HuH-7.5 (cell line): ENCODE data around the gene NR4A2.

ENCODE experiments used
- DNase-seq: peaks from one replicate; pipeline ENCODE4 v3.0.0; 2011; ENCODE audit warnings: low spot score

NR4A2 gene

DNA sequence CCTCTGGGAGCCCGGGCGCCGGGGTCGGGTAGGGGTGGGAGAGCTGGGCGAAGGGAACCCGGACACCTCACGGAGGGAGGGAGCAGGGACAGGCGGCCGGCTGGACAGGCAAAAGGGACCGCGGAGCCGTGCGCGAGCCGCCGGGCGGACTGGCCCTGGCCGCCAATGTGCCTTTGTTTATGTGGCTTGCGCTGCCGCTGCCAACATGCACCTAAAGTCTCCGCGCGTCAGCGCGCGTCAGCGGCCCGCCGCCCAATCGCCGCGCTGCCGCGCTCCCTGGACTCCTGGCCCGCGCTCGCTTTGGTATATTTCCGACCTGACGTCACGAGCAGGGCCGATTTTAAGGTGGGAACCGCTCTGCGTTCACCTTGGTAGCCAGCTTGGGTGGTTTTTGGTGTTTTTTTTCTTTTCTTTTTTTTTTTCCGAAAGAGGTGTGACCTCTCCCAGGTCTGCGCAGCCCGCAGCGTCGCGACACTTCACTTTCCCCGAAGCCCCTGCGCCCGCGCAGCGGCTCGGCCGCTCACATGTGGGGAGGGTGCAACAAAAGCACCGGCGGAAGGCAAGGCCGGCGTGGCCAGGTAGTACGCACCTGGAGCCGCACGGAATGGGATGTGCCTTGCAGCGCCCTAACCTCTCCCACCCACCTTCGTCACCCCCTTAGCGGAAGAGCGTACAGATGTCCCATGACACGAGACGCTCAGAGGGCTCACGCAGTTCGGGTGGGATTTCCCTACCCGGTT is at the start of gene NR4A2:
TSS of gene NR4A2 (minus strand) at position 188 of the 740 bp plus-strand sequence. CDS start 2,535 bp downstream, outside the sequence.
- peak; percentile 95 for DNase-seq

DNA sequence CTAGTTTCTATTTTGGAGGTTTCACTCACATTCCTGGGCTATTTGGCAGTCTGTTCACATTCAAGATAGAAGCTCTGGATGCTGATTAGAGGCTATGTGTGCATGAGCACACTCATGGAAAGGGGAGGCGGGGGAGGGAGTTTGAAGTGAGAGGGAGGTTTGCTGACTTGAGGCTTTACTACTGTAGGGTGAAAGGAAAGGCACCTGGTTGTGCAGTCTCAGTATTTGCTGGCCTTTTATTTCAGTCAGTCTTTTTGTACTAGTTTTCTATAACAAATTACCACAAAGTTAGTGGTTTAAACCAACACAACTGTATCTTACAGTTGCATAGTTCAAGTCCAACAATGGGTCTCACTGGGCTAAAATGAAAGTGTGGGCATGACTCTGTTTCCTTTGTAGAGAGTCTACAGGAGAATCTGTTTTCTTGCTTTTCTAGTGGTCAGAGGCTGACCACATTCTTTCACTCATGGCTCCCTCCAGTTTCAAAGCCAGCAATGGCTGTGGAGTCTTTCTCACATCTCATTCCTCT is 47.7 kb upstream of the NR4A2 start:
- DNase-seq, result peak; percentile 23

DNA sequence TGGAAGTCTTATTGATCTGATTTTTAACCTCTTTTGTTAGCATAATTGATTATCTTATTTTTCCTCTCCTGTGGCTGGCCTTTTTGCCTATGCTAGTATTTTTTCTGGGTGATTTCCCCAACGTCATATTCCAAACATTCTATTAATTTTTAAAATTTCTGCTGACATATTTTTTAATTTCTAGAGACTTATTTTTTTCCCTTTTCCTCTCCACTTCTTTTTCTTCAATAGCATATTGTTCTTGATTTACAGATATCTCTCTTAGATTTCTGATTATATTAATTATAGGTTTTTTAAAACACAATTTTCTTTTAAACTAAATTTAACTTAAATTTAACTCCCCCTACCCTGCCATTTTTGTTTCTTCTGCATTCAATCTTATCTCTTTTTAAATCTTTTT is 47.2 kb upstream of the NR4A2 start:
- DNase-seq, result no peak

DNA sequence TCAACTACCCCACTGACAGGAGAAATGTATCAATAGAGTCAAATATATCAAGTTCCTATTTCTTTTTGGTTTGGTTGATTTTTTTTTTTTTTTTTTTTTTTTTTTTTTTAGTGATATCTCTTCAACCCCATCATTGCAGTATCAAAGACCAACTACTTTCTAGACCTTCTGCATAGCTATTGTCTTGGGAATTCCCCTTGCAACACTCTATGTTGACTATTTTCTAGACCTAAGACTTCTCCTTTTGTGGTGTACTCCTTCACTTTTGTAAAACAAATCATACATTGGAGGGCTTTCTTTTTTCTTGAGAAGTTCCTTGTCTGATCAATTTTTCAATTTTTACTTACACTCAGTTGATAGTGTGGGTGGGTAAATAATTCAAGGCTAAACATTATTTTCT is 46.5 kb upstream of the NR4A2 start:
- no peak for DNase-seq

DNA sequence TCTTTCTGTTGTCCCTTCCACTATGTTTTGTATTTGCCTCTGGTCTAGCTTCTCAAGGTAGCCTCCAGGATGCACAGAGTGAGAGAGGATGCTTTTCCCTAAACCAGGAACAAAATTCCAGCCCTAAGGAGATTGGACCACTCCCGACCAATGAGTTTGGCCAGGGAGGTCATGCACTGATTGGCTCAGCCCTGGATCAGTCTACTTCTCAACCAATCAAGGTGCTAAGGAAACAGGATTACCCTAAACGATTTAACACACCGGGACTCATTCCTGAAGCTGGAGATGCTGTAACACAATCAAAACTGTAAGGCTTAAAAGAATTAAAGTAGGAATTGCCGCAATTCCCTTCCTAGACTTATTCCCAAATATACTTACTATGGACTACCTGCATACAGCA is 34.2 kb upstream of the NR4A2 start:
- DNase-seq, result no peak

DNA sequence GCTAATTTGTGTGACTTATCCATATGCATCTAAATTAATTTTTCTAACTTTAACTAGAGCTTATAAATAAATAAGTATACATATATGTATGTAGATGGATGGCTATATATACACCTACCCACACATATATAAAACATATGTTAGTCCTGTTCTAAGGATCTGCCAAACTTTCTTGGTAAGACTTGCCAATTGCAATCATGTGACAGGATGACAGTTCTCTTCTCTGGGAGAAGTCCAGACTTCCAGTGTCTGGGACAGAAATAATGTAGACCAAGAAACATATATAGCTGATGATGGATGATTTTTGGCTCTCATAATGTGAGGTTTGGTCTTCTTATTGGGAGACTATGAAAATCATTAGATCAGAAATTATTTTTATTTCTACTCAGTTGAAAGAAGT is 30.6 kb upstream of the NR4A2 start:
- DNase-seq, result no peak

DNA sequence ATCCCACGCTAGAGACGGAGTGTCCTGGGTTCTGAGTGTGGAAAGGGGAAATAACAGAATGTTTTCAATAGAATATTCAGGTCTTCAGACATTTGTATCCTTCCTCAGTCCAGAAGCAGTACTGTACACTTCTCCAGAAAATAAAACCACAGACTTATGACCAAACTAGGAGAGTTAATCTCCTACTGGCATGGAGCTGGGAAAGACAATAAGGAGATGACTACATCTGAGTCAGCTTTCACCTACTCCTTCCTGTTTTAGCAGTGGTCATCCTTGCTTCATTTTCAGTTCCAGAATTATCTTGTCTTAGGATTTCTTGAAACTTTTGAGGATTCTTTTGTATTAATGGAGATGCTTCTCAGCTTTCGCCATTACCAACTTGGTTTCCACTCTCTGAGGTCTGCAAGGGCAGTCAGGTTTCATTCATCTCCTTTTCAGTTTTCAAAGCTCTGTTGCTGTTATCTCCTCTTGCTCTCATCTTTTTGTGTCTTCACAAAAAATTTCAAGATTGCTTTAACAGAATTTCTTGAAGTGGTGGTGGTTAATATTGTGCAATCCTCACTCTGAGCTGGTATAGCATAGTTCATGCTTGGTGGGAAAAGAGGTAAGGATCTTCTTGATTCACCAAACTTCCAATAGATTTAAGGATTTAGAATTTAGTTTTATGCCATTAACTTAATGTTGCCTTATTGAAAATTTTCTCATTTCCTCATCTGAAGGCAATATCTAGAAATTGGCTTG is 23.7 kb upstream of the NR4A2 start:
- DNase-seq, result no peak

DNA sequence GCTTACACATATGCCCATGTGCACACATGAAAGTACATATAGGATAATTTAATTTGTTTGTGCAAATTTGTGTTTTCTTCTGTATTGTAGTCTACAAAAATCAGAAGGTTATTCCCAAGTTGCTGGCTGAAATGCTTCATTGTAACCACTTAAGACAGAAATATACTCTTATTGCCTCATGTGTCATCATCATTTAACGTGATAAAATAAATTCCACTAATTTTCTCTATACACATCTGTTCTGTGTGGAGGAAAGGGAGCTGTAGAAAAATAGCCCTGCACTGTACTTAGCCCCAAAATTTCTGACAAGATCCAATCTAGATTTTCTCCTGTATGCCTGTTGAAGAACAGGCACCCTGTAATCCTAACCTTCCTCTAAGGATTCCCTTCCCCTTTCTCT is 20.4 kb upstream of the NR4A2 start:
- DNase-seq, result no peak

DNA sequence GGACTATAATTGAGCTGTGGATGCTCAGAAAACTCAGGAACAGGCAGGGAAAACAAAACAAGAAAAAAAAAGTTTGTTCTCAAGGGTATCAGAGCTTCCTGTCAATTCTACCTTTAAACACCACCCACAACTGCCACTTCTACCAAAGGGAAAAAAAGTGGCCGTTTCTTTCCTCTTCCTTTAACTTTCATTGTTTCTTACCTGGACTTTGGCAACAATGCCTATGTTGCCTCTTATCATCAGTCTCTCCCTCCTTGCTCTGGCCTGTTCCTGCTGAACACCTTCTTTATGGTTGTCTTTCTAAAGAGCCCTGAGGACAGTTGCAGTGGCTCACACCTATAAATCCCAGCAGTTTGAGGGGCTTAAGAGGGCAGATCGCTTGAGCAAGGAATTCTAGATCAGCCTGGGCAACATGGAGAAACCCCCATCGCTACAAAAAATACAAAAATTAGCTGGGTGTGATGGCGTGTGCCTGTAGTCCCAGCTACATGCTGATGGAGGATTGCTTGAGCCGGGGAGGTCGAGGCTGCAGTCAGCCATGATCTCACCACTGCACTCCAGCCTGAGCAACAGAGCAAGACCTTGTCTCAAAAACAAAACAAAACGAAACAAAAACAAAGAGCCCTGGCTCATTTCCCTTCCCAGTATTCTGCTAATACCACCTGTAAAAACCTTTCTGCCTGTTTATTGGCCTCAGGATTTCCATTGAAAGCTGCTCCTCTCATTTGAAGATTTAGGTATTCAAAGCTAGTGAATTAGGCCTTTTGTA is 18.0 kb upstream of the NR4A2 start:
- no peak for DNase-seq

DNA sequence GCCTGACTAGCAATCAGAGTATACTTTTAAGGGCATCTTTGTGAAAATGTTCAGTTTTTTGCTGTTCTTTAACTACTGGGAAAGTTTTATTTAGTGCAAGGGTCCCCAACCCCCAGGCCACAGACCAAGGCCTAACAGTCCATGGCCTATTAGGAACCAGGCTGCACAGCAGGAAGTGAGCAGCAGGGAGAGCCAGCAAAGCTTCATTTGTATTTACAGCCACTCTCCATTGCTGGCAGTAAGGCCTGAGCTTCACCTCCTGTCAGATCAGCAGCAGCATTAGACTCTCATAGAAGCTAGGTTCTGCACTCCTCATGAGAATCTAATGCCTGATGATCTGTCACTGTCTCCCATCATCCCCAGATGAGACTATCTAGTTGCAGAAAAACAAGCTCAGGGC is 17.1 kb upstream of the NR4A2 start:
- DNase-seq, result no peak

DNA sequence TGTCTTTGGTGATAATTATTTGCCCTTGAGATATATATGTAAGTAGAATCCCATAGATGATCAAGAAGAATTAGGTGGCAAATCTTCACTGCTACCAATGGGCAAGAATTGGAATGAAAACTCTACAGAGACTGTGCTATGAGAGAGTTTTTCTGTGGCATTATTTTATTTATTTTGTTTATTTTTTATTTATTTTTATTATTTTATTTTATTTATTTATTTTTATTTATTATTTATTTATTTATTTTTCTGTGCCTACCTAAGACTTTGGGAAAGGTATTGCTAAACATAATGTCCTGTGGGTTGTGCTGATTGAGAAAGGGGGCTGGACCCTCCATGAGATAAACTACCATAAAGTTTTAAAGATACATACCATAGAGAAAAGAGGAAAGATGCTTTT is 16.6 kb upstream of the NR4A2 start:
- no peak for DNase-seq

DNA sequence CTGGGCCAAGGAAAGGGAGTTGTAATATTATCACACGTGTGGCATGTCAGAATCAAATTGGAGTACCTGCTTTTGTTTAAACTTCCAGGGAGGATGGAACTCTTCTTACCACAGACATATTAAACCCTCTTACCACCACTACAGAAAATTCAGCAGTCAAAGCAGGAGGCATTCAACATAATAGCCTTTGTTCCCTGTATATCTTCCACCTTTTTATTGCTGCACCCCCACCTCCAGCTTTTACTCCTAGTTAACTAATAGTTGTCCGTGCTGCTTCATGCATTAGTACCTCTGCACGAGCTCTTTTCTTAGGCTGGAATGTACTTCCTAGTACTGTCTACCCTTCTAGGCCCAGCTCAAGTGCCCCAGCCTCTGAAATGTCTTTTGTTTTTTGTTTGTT is 14.9 kb upstream of the NR4A2 start:
- no peak for DNase-seq

DNA sequence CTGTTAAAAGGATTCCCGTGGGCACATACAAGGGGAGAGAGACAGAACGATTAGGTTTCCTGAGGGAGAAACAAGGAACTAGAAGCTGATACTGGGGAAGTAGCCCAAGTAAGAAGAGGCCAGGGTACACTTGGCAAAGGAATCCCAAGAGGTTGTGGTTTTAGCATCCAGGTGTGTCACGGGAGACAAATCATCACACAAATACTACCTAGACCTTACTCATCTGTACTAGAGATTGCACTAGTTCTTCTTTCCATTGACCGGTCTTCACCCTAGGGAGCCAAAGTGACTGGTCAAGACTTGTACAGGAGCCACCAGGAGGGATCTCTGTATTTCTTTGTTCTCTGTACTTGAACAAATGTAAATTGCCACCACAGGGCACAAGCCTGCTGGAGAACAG is 14.2 kb upstream of the NR4A2 start:
- DNase-seq, result no peak

DNA sequence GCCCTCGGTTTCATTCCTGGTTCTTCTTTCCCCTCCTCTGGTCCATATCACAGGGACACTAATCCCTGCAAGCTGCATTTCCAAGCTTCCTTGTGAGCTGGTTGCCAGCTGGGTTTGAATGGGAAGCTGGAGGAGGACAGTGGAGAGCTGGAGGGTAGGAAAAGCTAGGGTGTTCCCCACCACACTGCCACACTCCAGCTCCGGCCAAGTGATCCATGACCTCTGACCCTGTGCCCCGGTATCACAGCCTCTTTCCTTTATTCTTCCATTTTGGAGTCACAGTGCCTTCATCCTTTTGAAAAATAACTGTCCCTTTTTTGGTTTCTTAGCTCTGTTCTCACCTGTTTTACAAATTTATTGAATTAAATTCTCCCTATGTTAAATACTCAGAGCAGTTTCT is 13.1 kb upstream of the NR4A2 start:
- no peak for DNase-seq

DNA sequence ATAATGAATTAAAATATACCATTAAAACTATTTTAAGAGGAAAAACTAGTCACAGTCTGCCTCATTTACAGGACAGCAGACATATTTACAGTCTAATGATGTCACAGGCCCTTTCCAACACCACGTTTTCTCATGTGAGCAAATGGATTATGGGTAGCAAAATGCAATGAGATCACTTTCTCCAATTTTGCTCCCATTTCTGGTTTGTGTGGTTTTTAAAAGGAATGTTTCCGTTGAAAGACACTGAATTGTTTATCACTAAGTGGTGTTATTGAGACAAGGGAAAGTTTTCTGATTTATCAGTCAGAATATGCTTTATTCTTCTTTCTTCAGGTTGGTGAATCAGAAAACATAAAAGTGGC is 11.4 kb upstream of the NR4A2 start:
- DNase-seq, result no peak

DNA sequence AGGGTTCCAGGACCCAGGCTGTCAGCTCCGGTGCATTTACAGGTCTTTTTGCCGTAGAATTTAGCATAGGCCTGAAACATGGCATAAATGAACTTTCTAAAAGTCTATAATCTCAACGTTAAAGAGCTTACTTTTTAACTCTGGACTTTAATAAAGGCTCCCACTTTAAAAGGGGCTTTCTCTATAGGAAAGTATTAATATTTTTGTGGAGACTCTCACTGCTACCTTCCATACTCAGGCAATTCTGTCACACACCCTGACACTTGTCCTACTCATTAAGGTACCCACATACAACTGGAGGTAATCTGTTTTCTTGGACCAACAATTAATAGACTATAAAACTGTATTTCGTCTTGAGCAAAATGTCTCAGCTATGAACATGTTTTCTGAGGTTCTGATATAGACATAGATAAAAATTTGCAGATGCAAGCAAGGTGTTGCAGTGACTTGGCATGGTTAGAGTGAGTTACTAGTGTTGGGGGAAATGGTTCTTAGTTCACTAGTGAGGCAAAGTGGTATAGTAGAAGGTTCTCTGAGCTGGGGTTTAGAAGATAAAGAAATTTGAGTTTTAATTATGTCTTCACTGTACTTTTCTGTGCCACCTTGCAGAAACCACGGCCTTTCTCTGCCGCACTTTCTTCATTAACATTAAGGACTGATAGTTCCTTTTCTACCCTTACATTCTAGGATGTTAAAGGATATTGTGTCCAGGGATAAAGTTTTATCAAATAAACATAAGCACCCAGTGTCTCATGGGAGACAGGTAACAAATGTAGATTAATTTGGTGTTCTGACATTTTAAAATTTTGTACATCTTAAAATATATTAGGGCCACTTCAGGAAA is 10.8 kb upstream of the NR4A2 start:
- peak; percentile 27 for DNase-seq

DNA sequence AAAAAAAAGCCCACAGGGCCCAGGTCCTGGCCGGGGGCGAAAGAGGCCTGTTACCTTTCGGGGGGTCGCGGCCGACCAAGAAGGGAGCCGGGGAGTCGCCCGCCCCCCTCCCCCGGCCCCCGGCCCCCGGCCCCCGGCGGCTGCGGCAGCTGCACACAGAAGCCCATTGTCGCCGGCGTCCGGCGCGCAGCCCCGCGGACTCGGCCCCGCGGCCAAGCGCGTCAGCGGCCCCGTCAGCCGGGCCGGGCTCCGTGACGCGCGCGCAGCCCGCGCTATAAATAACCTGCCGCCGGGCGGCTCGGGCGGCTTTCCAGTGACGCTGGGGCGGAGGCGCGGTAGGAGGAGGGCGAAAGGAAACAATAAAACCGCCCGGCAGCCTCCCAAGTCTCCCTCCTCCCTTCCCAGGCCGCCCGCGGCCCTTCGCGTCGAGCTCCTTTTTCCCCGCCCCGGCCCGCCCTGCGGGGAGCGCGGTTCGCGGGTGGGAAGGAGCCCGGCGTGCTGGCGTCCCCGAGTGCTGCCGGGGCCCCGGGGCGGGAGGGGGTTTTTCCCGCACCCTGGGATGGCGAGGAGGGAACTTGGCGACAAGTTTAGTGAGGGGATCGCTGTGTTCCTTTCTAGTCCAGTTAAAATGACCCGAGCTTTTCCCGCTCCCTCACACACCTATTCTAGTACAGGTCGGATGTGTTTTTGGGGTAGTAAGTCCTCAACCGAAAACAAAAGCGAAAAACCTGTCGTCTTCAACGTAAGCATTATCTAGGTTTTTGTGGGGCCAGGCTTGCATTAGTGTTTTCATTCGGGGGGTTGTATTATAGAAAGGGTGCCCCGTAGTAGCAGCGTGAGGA is 10.0 kb upstream of the NR4A2 start:
- DNase-seq, result peak; percentile 81

DNA sequence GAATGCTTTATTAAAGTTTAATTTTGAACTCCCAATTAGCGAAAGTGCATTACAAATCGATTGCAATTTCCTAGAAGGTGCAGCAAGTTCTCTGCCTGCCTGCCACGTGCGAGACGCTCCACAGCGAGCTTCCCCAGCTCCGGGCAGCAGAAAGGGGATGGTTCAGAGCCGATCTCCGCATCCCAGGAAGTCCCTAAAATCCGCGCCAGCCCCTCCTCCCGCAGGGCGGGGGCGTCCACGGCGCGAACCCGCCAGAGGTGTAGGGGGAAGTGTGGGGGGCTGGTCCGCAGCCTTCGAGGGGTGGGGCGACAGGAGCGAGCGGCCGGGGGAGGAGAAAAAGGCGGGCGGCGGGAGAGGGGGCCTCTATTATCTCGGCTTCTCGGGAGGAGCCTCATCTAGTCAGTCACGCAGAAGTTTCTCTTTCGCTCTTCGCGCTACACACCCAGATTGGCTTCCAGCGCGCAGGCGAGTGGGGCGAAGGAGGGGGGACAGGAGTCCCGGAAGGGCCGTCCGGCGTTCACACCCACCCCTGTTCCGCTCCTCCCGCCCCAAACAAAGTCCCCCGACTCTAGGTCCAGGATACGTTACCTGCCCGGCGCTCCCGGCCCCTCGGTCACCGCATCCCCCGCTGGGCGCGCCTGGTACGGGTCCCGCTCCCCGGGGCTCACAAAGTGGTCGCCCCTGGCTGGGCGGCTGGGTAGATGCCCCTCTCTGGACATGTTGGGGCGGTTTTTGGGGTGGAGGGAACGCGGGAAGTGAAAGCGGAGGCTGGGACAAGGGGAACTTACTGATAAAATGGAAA is 9.1 kb upstream of the NR4A2 start:
- DNase-seq, result peak; percentile 85

DNA sequence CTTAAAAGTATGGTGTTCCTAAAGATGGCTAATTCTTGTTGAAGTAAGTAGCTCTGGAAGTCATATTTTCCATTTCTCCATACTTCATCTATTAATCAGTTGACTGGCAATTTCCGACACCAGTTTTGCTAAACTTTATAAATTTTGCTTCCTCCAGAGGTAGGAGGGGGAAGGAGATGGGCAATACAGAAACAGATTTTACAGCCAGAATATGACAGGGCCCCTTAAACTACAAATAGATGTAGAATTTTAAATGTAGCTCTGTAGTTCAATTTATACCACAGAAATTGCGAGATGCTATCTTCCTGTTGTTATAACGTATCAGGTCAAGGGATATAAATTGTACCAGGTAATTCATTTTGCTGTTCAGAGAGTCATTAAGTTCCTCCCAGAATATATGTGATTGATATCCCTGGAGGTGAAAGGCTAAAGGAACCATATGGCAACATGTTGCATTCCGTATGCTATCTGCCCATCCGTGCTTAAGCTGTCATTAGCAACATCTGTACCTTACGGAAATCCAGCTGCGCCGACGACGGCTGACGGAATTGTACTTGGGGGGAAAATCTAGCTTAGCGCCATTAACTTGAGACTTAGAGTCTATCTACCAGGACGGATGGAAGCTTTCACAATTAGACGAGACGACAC is 8.4 kb upstream of the NR4A2 start:
- no peak for DNase-seq

DNA sequence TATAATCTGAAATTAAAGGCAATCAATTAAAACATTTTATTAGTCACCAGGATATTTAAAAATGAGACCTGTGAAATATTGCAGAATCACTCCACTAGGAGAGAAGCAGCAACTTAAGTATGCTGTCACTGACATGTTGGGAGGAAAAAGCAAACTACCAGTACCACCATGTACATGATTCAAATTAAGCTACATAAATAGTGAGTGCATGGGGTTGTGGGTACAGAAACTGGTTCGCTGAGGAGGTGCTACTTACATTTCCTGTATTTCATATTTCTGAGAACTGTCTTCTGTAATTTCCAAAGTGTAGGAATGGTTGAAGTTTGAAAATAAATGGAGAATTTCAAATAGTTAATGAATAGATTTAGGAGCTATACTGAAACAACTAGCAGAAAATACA is 7.9 kb upstream of the NR4A2 start:
- DNase-seq, result no peak
